ENCODE measurements around the gene EZR. TPM values are rescaled to one million over a fixed set of nuclear protein-coding genes. Genes with fewer than 3 reads are reported as not detected.
A peak's percentile ranks its signal among the peaks of the same experiment; 100 is the strongest.
"Not testable (repeated sequence)": the region's sequence is repeated elsewhere in the genome, so short reads cannot be mapped to it uniquely, and the experiment has no call there.

Gene EZR
- total RNA-seq, 1 donor, result 89.4 TPM

GRCh38 chr6:158793432-158793831 lies 25.7 kb downstream of the EZR start:
- no peaks in the 10 kb centered on the region for H3K9me3 ChIP-seq (ENCODE audit: low read depth, low read length)
- no peak overlapping the region for H2AFZ ChIP-seq (ENCODE audit: low read length)
- peaks cover 16% of the 10 kb centered on the region for H3K4me1 ChIP-seq (ENCODE audit: insufficient read depth, low read length)
- peaks cover 4% of the 10 kb centered on the region for H3K36me3 ChIP-seq (ENCODE audit: insufficient read depth, low read length)
- no peak overlapping the region for H3K4me2 ChIP-seq (ENCODE audit: insufficient read depth, low read length)
- peaks cover 89% of the 10 kb centered on the region for H3K79me2 ChIP-seq (ENCODE audit: insufficient read depth, low read length)
- no peak overlapping the region for H3K4me3 ChIP-seq (ENCODE audit: insufficient read depth, low read length)
- no peaks in the 10 kb centered on the region for H4K20me1 ChIP-seq (ENCODE audit: insufficient read depth, low read length)
- TF ChIP-seq CTCF (IDR thresholded peaks at IDR 0.05; ENCODE audit: extremely low read depth, low read depth, low read length), result peak; percentile 63
- DNase-seq (ENCODE audit: insufficient read length, low spot score, missing footprints), result peak; percentile 88
- no peak overlapping the region for H3K27ac ChIP-seq (ENCODE audit: low read depth, low read length)
- H3K27me3 ChIP-seq (ENCODE audit: insufficient read depth, low read length), result no peaks in the 10 kb centered on the region

GRCh38 chr6:158792505-158792904 lies 26.7 kb downstream of the EZR start:
- not testable (repeated sequence) for H3K4me1 ChIP-seq (ENCODE audit: insufficient read depth, low read length); H3K4me3 ChIP-seq (ENCODE audit: insufficient read depth, low read length); DNase-seq (ENCODE audit: insufficient read length, low spot score, missing footprints); H2AFZ ChIP-seq (ENCODE audit: low read length); H3K4me2 ChIP-seq (ENCODE audit: insufficient read depth, low read length); H3K27ac ChIP-seq (ENCODE audit: low read depth, low read length); H3K9me3 ChIP-seq (ENCODE audit: low read depth, low read length); H3K27me3 ChIP-seq (ENCODE audit: insufficient read depth, low read length); H4K20me1 ChIP-seq (ENCODE audit: insufficient read depth, low read length)
- peaks cover 12% of the 10 kb centered on the region for H3K36me3 ChIP-seq (ENCODE audit: insufficient read depth, low read length)
- H3K79me2 ChIP-seq (ENCODE audit: insufficient read depth, low read length), result peaks cover 90% of the 10 kb centered on the region

GRCh38 chr6:158791274-158791855 lies 27.8 kb downstream of the EZR start:
- Histone ChIP-seq H3K4me3 (ENCODE audit: insufficient read depth, low read length) (no peak overlapping the region), H3K4me1 (ENCODE audit: insufficient read depth, low read length) (peaks cover 3% of the 10 kb centered on the region), H3K79me2 (ENCODE audit: insufficient read depth, low read length) (peaks cover 83% of the 10 kb centered on the region), H2AFZ (ENCODE audit: low read length) (no peak overlapping the region), H3K9me3 (ENCODE audit: low read depth, low read length) (no peaks in the 10 kb centered on the region), H3K4me2 (ENCODE audit: insufficient read depth, low read length) (no peak overlapping the region), H3K27ac (ENCODE audit: low read depth, low read length) (no peak overlapping the region), H3K36me3 (ENCODE audit: insufficient read depth, low read length) (peaks cover 21% of the 10 kb centered on the region), H4K20me1 (ENCODE audit: insufficient read depth, low read length) (no peaks in the 10 kb centered on the region), H3K27me3 (ENCODE audit: insufficient read depth, low read length) (no peaks in the 10 kb centered on the region)
- TF ChIP-seq CTCF (IDR thresholded peaks at IDR 0.05; ENCODE audit: extremely low read depth, low read depth, low read length), result no peak
- DNase-seq (ENCODE audit: insufficient read length, low spot score, missing footprints), result no peak

GRCh38 chr6:158789115-158789917 lies 29.9 kb downstream of the EZR start:
- Histone ChIP-seq H3K27ac (ENCODE audit: low read depth, low read length) (no peak overlapping the region), H3K4me1 (ENCODE audit: insufficient read depth, low read length) (peaks cover 7% of the 10 kb centered on the region), H2AFZ (ENCODE audit: low read length) (no peak overlapping the region), H3K9me3 (ENCODE audit: low read depth, low read length) (no peaks in the 10 kb centered on the region), H3K27me3 (ENCODE audit: insufficient read depth, low read length) (no peaks in the 10 kb centered on the region), H3K79me2 (ENCODE audit: insufficient read depth, low read length) (peaks cover 67% of the 10 kb centered on the region), H3K36me3 (ENCODE audit: insufficient read depth, low read length) (peaks cover 38% of the 10 kb centered on the region), H3K4me3 (ENCODE audit: insufficient read depth, low read length) (no peak overlapping the region), H3K4me2 (ENCODE audit: insufficient read depth, low read length) (no peak overlapping the region), H4K20me1 (ENCODE audit: insufficient read depth, low read length) (no peaks in the 10 kb centered on the region)
- no peak for TF ChIP-seq CTCF (IDR thresholded peaks at IDR 0.05; ENCODE audit: extremely low read depth, low read depth, low read length)
- DNase-seq (ENCODE audit: insufficient read length, low spot score, missing footprints), result no peak
